AG04450 (cell line): Measurements from ENCODE around the gene SRGAP3. TPM values are rescaled to one million over a fixed set of nuclear protein-coding genes. Genes with fewer than 3 reads are reported as not detected.

ENCODE experiments used
- CTCF ChIA-PET: fragments of 300-600, 350-600 bp; formaldehyde crosslinking; extraction: SDS; loops from one replicate; lab custom pipeline; 2022; ENCODE audit warnings: antibody characterized with exemption, inconsistent platforms; lab: Charles Lee
- POLR2A ChIA-PET: fragments of 350-600 bp; formaldehyde crosslinking; extraction: SDS; loops from one replicate; lab custom pipeline; 2021; ENCODE audit warnings: antibody characterized with exemption, inconsistent platforms; lab: Yijun Ruan, JAX
- DNase-seq: peaks from one replicate; pipeline ENCODE4 v3.0.0-alpha.2; 2011; ENCODE audit warnings: low read depth, low spot score
- H3K27ac ChIP-seq: one replicate; pipeline ENCODE4 v1.5.1; 2012; ENCODE audit warnings: low read depth, low read length, control low read depth
- H3K27me3 ChIP-seq: one replicate; pipeline ENCODE4 v1.6.0; 2012; ENCODE audit warnings: low read length; ENCODE audit not compliant: control insufficient read depth, insufficient read depth
- H3K4me3 ChIP-seq: 2 replicates; pipeline ENCODE4 v1.5.1; 2011; ENCODE audit warnings: mild to moderate bottlenecking, low read depth, low read length, control low read depth
- H3K9me3 ChIP-seq: 2 replicates; pipeline ENCODE4 v1.5.1; 2012; ENCODE audit warnings: low read length; ENCODE audit not compliant: control insufficient read depth, insufficient read depth
- CTCF ChIP-seq: IDR thresholded peaks from 2 replicates; pipeline ENCODE4 v1.5.1; 2011; ENCODE audit warnings: low read depth, low read length, control low read depth, inconsistent platforms
- polyA plus RNA-seq: library from polyadenylated mRNA; depleted of rRNA; stranded (reverse); fragments of >200 nt; gene quantifications from 2 replicates; pipeline ENCODE4 v1.2.3, GENCODE V29; 2011

Gene SRGAP3
- polyA plus RNA-seq, 1 experiment: 0.61 TPM

GRCh38 chr3:9280451-9281219 lies 31.2 kb upstream of the SRGAP3 start:
- H3K27ac ChIP-seq: no peak overlapping the region

GRCh38 chr3:9279966-9280365 lies 30.5 kb upstream of the SRGAP3 start:
- H3K27ac ChIP-seq: no peak overlapping the region
- POLR2A ChIA-PET: no interaction called here
- CTCF ChIA-PET: interaction anchor here (0.6 kb wide), 1 partner anchor 148 kb away, joined by 7 read pairs; no protein-coding TSS in a partner anchor
- DNase-seq: no peak
- TF ChIP-seq CTCF: no peak
- no peak overlapping the region for H3K4me3 ChIP-seq
- peaks cover 3% of the 10 kb centered on the region for H3K27me3 ChIP-seq
- no peaks in the 10 kb centered on the region for H3K9me3 ChIP-seq

More at GRCh38 chr3:9280451-9281219, 31.2 kb upstream of the SRGAP3 start:
- no peak for DNase-seq
- POLR2A ChIA-PET: no interaction called here
- Histone ChIP-seq H3K4me3 (no peak overlapping the region), H3K9me3 (no peaks in the 10 kb centered on the region), H3K27me3 (peaks cover 3% of the 10 kb centered on the region)
- CTCF ChIA-PET: interaction anchor here (1.8 kb wide), 1 partner anchor 22 kb away, joined by 4 read pairs; no protein-coding TSS in a partner anchor
- TF ChIP-seq CTCF: no peak

- POLR2A ChIA-PET: no interaction called here
- DNase-seq: no peak
- no peak overlapping the region for H3K4me3 ChIP-seq
- TF ChIP-seq CTCF: no peak
- CTCF ChIA-PET: no interaction called here
- H3K9me3 ChIP-seq: no peaks in the 10 kb centered on the region
- no peak overlapping the region for H3K27ac ChIP-seq
- peaks cover 7% of the 10 kb centered on the region for H3K27me3 ChIP-seq
Measured at GRCh38 chr3:9278498-9278897, 29.1 kb upstream of the SRGAP3 start.

- Histone ChIP-seq H3K4me3 (no peak overlapping the region), H3K27ac (no peak overlapping the region), H3K9me3 (no peaks in the 10 kb centered on the region), H3K27me3 (peaks cover 7% of the 10 kb centered on the region)
- POLR2A ChIA-PET: no interaction called here
- no peak for TF ChIP-seq CTCF
- no peak for DNase-seq
- CTCF ChIA-PET: no interaction called here
Measured at GRCh38 chr3:9278085-9278484, 28.6 kb upstream of the SRGAP3 start.

GRCh38 chr3:9276761-9277370 lies 27.4 kb upstream of the SRGAP3 start:
- no peak overlapping the region for H3K27ac ChIP-seq
- TF ChIP-seq CTCF: no peak
- peaks cover 7% of the 10 kb centered on the region for H3K27me3 ChIP-seq
- H3K4me3 ChIP-seq: no peak overlapping the region
- ChIA-PET CTCF (no interaction called here), POLR2A (interaction anchor here (0.7 kb wide), 1 partner anchor 86 kb away, joined by 3 read pairs; the partner anchor contains the start of gene THUMPD3)
- H3K9me3 ChIP-seq: no peaks in the 10 kb centered on the region
- DNase-seq: no peak
